NK-92 treated with Interleukin-12 subunit alpha and Interleukin-12 subunit beta, amount 100 ng/mL, for 24 hours (cell line): Measurements from ENCODE around the gene GPC3.

Experiments
- DNase-seq: peaks from one replicate; lab custom pipeline; 2025; lab: John Stamatoyannopoulos, UW

Gene GPC3

GRCh38 chrX:133884430-133885394, 100.7 kb downstream of the GPC3 start:
- no peak for DNase-seq

GRCh38 chrX:133881893-133882292, 103.5 kb downstream of the GPC3 start:
- DNase-seq, result no peak

DNA sequence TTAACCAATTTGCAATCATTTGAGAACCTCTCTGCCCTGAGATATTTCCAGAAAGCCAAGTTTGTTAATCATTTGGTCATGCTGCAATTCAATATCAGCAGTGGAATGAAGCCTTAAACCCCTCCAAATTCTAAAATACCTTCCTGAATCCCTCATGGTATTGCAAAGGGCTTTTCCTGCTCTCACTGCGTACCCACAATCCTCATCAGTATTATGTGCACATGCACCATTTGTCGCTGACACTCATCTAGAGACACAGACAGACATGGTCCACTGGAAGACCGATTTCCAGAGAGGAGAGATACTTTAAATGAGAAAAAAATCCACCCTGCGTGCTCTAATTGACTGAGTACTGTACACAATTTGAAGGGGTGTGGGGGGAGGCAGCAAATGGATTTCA, 104.4 kb downstream of the GPC3 start:
- DNase-seq, result no peak

- no peak for DNase-seq
Measured at GRCh38 chrX:133880032-133880443, 105.4 kb downstream of the GPC3 start.

DNA sequence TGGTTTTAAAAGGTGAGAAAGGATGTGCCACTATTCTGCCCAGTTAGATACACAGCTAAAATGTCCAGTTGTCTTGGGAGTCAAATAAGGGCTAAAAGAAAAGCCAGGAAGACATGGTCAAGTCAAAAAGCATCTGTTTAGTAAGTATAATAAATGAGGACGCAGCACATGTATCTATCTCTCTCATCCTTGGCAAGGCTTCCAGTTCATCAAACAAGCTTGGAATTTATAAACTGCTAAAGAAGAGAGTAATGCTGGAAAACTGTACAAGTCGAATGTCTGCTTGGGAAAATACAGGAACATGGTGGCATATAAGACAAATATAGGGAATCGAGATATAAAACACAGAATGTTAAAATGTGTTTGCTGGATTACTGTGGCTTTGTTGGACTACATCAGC, 106.7 kb downstream of the GPC3 start:
- DNase-seq, result no peak

GRCh38 chrX:133876646-133877045, 108.7 kb downstream of the GPC3 start:
- DNase-seq, result no peak

- DNase-seq, result no peak
Measured at GRCh38 chrX:133869270-133869669, 116.1 kb downstream of the GPC3 start.

- no peak for DNase-seq
Measured at GRCh38 chrX:133868682-133869081, 116.7 kb downstream of the GPC3 start.

- DNase-seq, result no peak
Measured at GRCh38 chrX:133868250-133868649, 117.1 kb downstream of the GPC3 start.

DNA sequence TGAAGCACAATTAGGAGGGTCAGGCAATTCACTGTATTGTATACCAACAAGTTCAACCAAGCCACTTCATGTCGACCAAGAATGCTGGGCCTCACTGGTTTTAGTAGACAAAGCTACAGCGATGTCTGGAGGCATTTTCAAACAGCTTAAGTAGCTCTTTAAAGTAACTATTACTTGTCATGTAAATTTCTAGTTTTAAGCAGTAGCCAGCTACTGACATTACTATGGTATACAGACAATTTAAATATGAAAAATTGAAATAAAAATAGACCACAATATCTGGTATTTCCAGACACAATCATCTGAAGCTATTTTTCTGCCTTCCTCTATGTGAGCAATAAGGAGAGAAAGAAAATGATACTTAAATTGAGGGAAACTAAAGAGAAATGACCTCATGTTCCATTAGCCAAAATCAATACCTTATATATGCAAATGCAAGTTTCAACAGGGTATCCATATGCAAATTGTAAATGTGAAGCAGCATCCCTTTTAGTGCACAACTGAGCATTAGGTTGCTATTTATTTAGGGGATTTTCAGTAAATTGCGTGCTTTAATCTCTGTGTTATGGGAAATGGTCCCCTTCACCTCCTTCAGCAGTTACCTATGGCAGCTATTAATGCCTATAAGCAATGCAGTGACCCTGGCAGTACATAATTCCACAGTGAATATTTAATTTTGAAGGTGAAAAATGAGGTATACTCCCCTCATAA, 119.5 kb downstream of the GPC3 start:
- DNase-seq, result no peak

GRCh38 chrX:133864236-133864635, 121.2 kb downstream of the GPC3 start:
- DNase-seq, result no peak

GRCh38 chrX:133859860-133860259, 125.5 kb downstream of the GPC3 start:
- no peak for DNase-seq

- no peak for DNase-seq
Measured at GRCh38 chrX:133859336-133859735, 126.1 kb downstream of the GPC3 start.

DNA sequence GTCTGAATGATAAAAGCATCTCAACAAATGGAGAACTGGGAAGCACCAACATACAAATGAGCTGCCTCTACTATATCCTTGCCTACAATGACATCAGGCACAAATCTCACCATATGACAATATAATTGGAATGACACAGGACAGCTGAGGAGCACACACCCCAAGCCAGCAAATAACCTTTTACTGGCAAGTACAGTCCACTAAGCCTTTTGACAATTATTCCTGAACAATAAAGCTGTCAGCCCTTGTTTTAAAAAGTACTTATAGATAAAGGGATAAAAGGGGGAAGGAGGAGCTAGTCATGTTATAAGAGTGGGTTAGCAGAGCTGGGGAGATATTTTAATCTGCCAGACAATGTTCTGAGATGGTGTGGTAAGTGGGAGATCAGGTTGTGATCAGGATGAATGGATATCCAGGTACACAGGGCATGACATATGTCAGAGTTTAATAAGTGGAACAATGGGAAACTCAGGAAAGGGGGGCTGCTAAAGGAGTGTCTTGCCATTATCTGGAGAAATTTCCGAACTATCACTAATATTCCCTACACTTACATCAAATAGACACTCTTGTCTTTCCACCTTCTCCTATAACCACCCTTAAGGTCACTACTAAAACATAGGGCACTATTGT, 127.6 kb downstream of the GPC3 start:
- DNase-seq, result no peak

DNA sequence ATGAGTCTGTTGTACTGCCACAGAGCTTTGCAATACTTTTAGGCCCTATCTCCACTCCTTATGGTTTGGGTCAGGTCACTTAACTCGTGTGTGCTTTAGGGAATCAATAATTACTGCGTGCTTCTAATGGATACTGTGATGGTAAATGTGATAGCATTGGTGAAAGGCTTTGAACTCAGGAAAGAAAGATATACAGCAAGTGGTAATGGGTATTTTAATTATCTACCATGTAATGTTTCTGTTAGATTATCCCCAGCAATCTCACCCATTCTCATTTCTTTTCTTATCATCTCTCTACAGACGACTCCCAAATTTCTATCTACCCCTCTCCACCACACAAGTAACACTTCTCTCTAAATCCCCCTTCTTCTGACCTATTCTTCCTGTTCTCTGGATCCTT, 128.6 kb downstream of the GPC3 start:
- DNase-seq, result no peak

DNA sequence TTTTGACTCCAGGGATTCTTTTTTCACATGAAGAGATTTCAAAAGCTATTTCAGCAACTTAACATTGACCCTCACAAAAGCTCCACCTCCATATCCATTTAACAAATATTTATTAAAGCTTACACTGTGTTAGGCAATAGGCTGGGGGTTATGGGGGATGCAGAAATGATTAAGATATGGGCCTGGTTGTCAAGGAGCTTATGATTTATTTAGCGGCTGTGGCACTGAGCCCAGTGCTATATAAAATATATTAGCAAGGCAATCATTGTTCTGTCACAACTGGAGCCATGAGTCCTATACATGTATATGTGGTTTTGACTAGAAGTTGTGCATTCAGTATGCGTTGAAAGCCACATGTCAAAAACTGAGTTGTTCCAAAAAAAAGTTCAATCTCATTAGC, 131.1 kb downstream of the GPC3 start:
- DNase-seq, result no peak

GRCh38 chrX:133852837-133853356, 132.5 kb downstream of the GPC3 start:
- DNase-seq, result no peak

DNA sequence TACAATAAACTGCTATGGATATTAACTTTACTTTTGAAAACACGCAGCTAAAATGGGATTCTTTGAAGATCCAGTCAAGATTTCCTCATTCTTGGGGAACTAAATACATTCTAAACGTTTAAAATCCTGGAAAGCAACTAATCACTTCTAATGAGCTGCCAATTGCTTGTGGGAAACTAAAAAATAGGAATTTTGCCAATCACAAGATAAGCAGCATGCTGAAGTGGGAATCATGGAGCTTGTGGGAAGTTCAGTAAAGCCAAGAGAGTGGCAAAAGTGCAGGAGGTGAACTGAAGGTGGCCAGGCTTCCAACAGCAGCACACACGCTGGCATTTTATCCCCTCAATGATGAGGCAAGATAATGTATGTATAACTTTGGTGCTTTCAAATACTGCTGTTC, 133.0 kb downstream of the GPC3 start:
- no peak for DNase-seq

GRCh38 chrX:133850399-133850798, 135.0 kb downstream of the GPC3 start:
- DNase-seq, result no peak

DNA sequence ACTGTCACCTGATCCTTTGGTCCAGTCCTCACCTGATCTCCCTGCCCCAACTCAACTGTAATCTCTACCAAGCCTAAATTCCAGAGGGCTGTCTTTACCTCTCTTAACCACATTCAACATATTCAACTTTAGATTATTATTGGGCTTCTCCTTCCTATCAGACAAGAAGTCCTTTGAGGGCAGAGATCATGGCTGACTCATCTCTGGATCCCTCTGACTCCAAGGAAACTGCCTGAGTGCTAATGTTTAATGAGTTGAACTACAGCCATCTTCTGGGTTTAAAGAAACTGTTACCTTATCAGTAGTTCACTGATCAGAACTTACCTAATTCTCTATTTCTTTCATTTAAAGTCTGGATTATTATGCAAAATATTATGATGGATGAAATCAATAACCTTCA, 135.7 kb downstream of the GPC3 start:
- DNase-seq, result no peak

GRCh38 chrX:133847340-133847994, 137.9 kb downstream of the GPC3 start:
- DNase-seq, result no peak

DNA sequence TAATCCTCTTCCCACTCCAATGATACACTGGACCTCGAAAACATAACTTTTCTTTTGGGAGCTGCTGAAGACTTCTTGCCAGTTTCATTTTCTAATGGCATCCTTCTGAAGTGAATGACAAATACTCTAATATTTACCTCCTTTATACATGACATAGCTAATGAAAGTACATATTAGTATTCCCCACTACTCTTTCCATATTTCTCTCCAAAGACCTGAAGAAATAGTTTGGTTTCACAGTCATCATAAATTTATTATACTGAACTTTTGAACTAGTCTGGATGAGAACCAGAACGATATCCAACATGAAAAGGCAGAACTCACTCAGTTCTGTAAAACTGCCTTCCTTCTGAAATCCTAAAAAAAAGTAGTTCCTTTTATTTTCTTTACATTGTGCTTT, 139.1 kb downstream of the GPC3 start:
- no peak for DNase-seq
